Erythroblast (primary cell): ENCODE measurements around the gene GPR160.

Experiments
- GATA1 ChIP-seq: IDR thresholded peaks from 2 replicates; pipeline ENCODE4 v1.6.1; 2011; ENCODE audit warnings: low read depth, mild to moderate bottlenecking, control low read depth, low read length, moderate library complexity
- POLR2A ChIP-seq: IDR thresholded peaks from 2 replicates; pipeline ENCODE4 v1.6.1; 2011; ENCODE audit warnings: mild to moderate bottlenecking, low read length

GRCh38 chr3:170044795-170045244 is 7.0 kb downstream of the GPR160 start:
- TF ChIP-seq POLR2A, result no peak
- TF ChIP-seq GATA1, result no peak
